Transverse colon (tissue), 4 donors: ENCODE measurements around the gene OR4D2. TPM values are rescaled to one million over a fixed set of nuclear protein-coding genes. Genes with fewer than 3 reads are reported as not detected.

ENCODE experiments used
- DNase-seq: peaks from one replicate; pipeline ENCODE4 v3.0.0-alpha.2; 2019
- H3K27ac ChIP-seq, 4 donors: fragments of 200-600 bp; sonication (generic); 2 replicates each; pipeline ENCODE4 v1.5.1; 2016 to 2018; ENCODE audit warnings: inconsistent platforms in 4 of 4
- H3K27me3 ChIP-seq: fragments of 200-600 bp; sonication (generic); 2 replicates; pipeline ENCODE4 v1.5.1; 2017; ENCODE audit warnings: inconsistent platforms
- H3K36me3 ChIP-seq, 4 donors: fragments of 200-600 bp; sonication (generic); 2 replicates each; pipeline ENCODE4 v1.5.1; 2017 to 2019; ENCODE audit warnings: inconsistent platforms in 4 of 4
- H3K4me1 ChIP-seq, 4 donors: fragments of 200-600 bp; sonication (generic); 2 replicates each; pipeline ENCODE4 v1.5.1; 2017 to 2020; ENCODE audit warnings: inconsistent platforms in 4 of 4
- H3K4me3 ChIP-seq, 4 donors: fragments of 200-600 bp; sonication (generic); 1 replicate in 1 of 4; 2 replicates in 3 of 4; pipeline versions ENCODE4 v1.5.1 to v1.6.1; 2017 to 2019; ENCODE audit warnings: inconsistent platforms in 4 of 4
- H3K9me3 ChIP-seq, 2 donors: fragments of 200-600 bp; sonication (generic); 2 replicates each; pipeline ENCODE4 v1.5.1; 2017 to 2019; ENCODE audit warnings: inconsistent platforms in 2 of 2
- CTCF ChIP-seq, 5 experiments: fragments of 200-600 bp in 3 of 5; fragments of 450-650 bp in 2 of 5; sonication (generic) in 3 of 5; IDR thresholded peaks; 1 replicate in 2 of 5; 2 replicates in 3 of 5; pipeline ENCODE4 v1.5.1; 2016 to 2017; ENCODE audit warnings: antibody characterized with exemption in 5 of 5, inconsistent platforms in 3 of 5, mild to moderate bottlenecking in 2 of 5, moderate library complexity in 1 of 5
- EP300 ChIP-seq: sonication (generic); formaldehyde crosslinking; IDR thresholded peaks from one replicate; pipeline ENCODE4 v1.6.1; 2017; ENCODE audit warnings: antibody characterized with exemption, low read depth
- POLR2A ChIP-seq: fragments of 450-650 bp; IDR thresholded peaks from one replicate; pipeline ENCODE4 v1.6.1; 2016; ENCODE audit warnings: antibody characterized with exemption, mild to moderate bottlenecking, moderate library complexity
- POLR2AphosphoS5 ChIP-seq, 3 donors: sonication (generic); formaldehyde crosslinking; IDR thresholded peaks; one replicate each; pipeline ENCODE4 v1.6.1; 2016; ENCODE audit warnings: antibody characterized with exemption in 3 of 3
- WGBS, 2 donors: methylation state at CpG; one replicate each; pipeline ENCODE4 v1.1.5; 2018; ENCODE audit warnings: low coverage in 1 of 2; 5-methylcytosine and 5-hydroxymethylcytosine counted together
- in situ Hi-C, 4 donors: fragments of 200-750 bp; cut with MboI; loops; one replicate each; pipeline versions ENCODE4 v1.15.0 to v1.15.1; 2017; ENCODE audit warnings: low sequenced_read_pairs in 3 of 4, low pct_ligation_motif_present in 1 of 4, low pct_unique_long_range_greater_than_20kb in 1 of 4
- intact Hi-C: fragments of 100-400 bp; cut with DNase I; formaldehyde crosslinking; loops from one replicate; pipeline ENCODE4 v1.15.1; 2023; ENCODE audit warnings: low total_unique reads
- total RNA-seq, 4 donors: library from RNA; depleted of rRNA; stranded (reverse); fragments of >200 nt; gene quantifications; one replicate each; pipeline ENCODE4 v1.1.0, GENCODE V29; 2016

Gene OR4D2
- total RNA-seq, 4 donors from 2014 or later, result not detected

DNA sequence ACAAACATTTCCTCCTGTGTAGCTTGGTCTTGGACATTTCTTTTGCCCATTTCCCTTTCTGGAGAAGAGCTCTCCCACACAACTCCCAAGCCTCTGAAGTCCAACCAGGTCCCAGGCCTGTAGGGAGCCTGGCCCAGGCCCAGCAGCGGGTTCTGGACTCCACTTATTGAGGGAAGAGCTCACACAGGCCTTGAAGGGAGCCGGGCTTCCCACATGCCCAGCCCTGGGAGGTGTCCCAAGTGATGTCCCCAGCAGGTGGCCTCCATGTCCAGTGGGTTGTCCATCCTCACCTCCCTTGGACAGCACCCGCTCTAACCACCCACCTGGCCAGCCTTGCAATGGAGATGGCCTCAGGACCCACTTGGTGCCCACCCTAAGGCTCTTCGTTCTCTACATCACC is 19.8 kb downstream of the OR4D2 start:
- H3K27ac ChIP-seq, result no peak overlapping the region

DNA sequence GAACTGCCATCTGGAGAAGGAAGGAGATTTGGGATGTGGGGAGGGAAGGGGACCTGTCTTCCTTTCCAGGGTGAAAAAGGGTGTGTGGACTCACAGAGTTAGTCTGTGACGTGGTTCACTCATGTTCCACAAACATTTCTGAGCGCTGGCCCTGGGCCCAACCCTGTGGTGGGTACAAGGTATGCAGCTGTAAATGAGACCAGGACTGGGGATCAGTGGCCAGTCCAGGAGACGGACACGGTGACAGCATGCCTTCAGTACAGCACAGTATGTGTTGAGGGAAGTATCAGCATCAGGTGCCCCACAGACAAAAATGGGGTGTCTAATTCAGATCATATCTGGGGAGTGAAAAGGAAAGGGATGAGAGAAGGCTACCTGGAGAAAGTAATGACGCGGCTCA is 20.3 kb downstream of the OR4D2 start:
- no peaks in the 10 kb centered on the region for H3K4me1 ChIP-seq
- in situ Hi-C loops, result no loop called here
- H3K27ac ChIP-seq, result no peak overlapping the region
- 92 to 100% methylated on average over 3 to 6 of the region's 6 CpGs for WGBS, 2 donors
- no peak for TF ChIP-seq CTCF (IDR thresholded peaks at IDR 0.05)
- intact Hi-C loops, result no loop called here
- peaks cover 11% of the 10 kb centered on the region for H3K27me3 ChIP-seq
- no peak overlapping the region for H3K4me3 ChIP-seq
- no peak for DNase-seq
- H3K36me3 ChIP-seq, result no peaks in the 10 kb centered on the region
- H3K9me3 ChIP-seq, result no peaks in the 10 kb centered on the region

More for the DNA sequence above, 19.8 kb downstream of the OR4D2 start:
- WGBS, 2 donors, result 93 to 100% methylated on average over 1 to 4 of the region's 4 CpGs
- Histone ChIP-seq H3K4me3 (no peak overlapping the region), H3K27me3 (peaks cover 11% of the 10 kb centered on the region), H3K9me3 (no peaks in the 10 kb centered on the region), H3K4me1 (no peaks in the 10 kb centered on the region), H3K36me3 (no peaks in the 10 kb centered on the region)
- intact Hi-C loops (no loop called here), in situ Hi-C loops (no loop called here)
- TF ChIP-seq POLR2AphosphoS5 (IDR thresholded peaks at IDR 0.05) (no peak), POLR2A (no peak), EP300 (no peak), CTCF (IDR thresholded peaks at IDR 0.05) (no peak)
- no peak for DNase-seq

GRCh38 chr17:58187675-58188074 is 20.9 kb downstream of the OR4D2 start:
- Histone ChIP-seq H3K27ac (no peak overlapping the region), H3K27me3 (peaks cover 11% of the 10 kb centered on the region), H3K9me3 (no peaks in the 10 kb centered on the region), H3K36me3 (no peaks in the 10 kb centered on the region), H3K4me3 (no peak overlapping the region), H3K4me1 (no peaks in the 10 kb centered on the region)
- DNase-seq, result no peak
- intact Hi-C loops, result no loop called here
- WGBS, 2 donors, result 36% methylated on average over 7 of the region's 7 CpGs; no CpG with 5 or more reads in 1 of the 2 donors
- in situ Hi-C loops, result no loop called here
- TF ChIP-seq EP300, result no peak
- no peak for TF ChIP-seq POLR2AphosphoS5 (IDR thresholded peaks at IDR 0.05)
- TF ChIP-seq CTCF (IDR thresholded peaks at IDR 0.05), result no peak
- TF ChIP-seq POLR2A, result no peak

DNA sequence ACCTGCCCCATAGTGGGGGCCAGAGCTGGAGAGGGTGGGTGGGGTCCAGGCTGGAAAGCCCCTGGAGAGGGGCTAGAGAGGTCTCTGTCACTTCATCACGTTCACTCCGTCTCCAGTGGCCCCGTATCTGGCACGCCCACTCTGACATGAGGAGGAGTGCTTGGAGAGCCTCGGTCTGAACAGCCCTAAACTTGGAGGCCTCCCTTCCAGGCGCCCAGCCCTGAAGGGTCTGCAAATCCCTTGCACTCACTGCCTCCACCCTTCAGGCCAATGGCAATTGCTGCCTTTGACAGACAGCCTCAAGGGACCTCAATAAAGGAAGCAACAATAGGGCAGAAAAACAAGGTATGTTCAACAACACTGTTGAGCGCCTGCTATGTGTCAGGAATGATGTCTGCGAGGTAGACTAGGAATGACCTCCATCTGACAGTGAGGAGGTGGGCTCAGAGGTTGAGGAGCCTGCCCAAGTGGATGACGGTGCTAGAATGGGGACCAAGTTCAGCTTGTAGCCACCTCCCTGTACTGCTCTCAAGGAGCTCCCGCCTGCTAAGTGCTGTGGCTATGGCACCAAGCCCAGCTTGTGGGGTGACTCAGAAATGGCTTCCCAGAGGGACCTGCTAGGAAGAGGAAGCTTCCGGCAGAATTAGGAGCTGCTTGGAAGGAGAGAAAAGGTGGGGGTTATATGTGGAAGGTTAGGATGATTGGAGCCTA is 22.8 kb downstream of the OR4D2 start:
- Histone ChIP-seq H3K4me3 (no peak overlapping the region), H3K9me3 (no peaks in the 10 kb centered on the region), H3K4me1 (no peaks in the 10 kb centered on the region), H3K27me3 (peaks cover 11% of the 10 kb centered on the region), H3K27ac (no peak overlapping the region), H3K36me3 (no peaks in the 10 kb centered on the region)
- intact Hi-C loops, result no loop called here
- in situ Hi-C loops, result no loop called here
- 58 to 59% methylated on average over 4 to 11 of the region's 11 CpGs for WGBS, 2 donors
- no peak for DNase-seq
- TF ChIP-seq POLR2AphosphoS5 (IDR thresholded peaks at IDR 0.05), result no peak
- TF ChIP-seq EP300, result no peak
- TF ChIP-seq CTCF (IDR thresholded peaks at IDR 0.05), result no peak
- TF ChIP-seq POLR2A, result no peak
